Skin epidermis (tissue), 12 donors: ENCODE results near the gene AJAP1.
A peak's percentile ranks its signal among the peaks of the same experiment; 100 is the strongest.

Experiments
- H3K27ac ChIP-seq, 21 experiments: fragments of 200-600 bp; sonication (generic) in 11 of 21; one replicate each; pipeline ENCODE4 v1.5.0; 2020; ENCODE audit warnings: mild to moderate bottlenecking in 3 of 21, inconsistent platforms in 2 of 21, moderate library complexity in 2 of 21
- H3K4me3 ChIP-seq, 7 experiments: fragments of 200-600 bp; sonication (generic) in 2 of 7; one replicate each; pipeline ENCODE4 v1.5.0; 2020; ENCODE audit warnings: inconsistent platforms in 2 of 7, mild to moderate bottlenecking in 2 of 7, moderate library complexity in 1 of 7

The AJAP1 gene

DNA sequence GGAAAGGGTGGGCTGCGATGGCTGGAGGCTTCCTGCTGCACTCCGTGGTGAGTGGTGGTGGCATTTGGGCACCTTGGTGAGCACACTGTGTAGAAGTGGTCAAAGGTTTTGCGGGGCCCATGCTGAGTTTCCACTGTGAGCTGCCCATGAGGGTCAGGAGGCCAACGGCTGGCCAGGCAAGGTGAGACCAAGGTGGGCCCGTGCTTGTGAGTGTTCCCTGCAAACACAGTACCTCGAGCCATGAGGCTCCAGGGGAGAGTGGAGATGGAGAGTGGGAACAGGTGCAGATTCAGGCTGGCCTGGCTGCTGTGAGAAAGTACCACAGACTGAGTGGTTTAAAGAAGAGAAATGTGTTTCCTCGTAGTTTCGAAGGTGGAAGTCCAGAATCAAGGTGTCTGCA is 40.8 kb downstream of the AJAP1 start:
- H3K27ac ChIP-seq: no peak overlapping the region

GRCh38 chr1:4696161-4696745 is 41.8 kb downstream of the AJAP1 start:
- Histone ChIP-seq H3K27ac (no peak overlapping the region), H3K4me3 (no peak overlapping the region)

More for the DNA sequence above, 40.8 kb downstream of the AJAP1 start:
- no peak overlapping the region for H3K4me3 ChIP-seq

DNA sequence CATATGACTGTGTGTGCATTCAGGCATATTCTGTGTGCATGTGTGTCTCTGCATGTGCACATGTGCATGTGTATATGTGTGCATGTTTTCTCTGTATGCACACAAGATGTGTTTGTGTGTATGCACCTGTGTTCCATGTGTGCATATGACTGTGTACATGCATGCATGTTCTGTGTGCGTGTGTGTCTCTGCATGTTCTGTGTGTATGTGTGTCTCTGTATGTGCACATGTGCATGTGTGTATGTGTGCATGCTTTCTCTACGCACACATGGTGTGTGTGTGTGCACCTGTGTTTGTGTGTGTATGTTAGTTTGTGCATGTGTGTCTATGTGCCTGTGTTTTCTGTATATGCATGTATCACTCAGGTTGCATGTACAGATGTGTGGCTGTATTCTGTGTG is 42.3 kb downstream of the AJAP1 start:
- H3K27ac ChIP-seq: no peak overlapping the region
- H3K4me3 ChIP-seq: no peak overlapping the region

GRCh38 chr1:4697801-4698200 is 43.4 kb downstream of the AJAP1 start:
- H3K4me3 ChIP-seq: no peak overlapping the region
- H3K27ac ChIP-seq: no peak overlapping the region

DNA sequence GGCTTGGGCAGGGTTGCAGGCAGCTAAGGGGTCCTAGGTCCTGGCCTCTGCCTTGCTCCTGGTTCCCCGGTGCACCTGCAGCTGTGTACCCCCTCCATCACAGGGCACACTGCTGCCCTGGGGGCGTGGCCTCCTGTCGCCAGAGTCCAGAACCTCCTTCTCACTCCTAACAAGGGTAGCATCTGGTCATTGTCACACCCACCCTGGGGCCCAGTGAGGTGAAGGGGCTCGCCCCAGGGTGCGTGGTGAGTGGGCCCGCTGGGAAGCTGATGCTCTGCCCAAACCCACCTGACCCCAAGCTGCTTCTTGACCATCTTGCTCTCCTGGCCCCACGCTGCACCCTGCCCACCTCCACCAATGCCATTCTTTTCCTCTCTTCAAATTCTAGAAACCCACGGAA is 44.5 kb downstream of the AJAP1 start:
- Histone ChIP-seq H3K27ac (no peak overlapping the region), H3K4me3 (no peak overlapping the region)

GRCh38 chr1:4699376-4700301 is 45.2 kb downstream of the AJAP1 start:
- Histone ChIP-seq H3K4me3 (no peak overlapping the region), H3K27ac (peak overlapping the region in 3 of 21 experiments; percentile 11 to 40 (median 16))

DNA sequence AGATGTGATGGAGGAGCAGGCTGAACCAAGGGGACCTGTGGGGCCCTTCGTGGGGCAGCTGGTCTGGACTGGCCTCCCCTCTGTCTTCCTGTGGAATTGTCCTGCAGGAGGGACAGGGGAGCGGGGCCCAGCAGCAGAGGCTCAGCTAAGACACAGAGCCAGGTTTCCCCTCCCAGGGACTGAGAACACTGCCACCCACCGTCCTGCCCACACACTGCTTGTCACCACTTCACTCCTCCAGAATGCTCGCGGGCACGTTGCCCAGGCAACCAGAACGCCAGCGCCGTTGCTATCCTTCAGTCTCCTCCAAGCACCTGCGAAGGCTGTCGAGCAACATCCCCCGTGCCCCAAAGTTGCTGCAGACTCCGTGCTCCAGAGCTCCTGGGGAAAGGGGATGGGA is 46.4 kb downstream of the AJAP1 start:
- Histone ChIP-seq H3K27ac (peak overlapping the region in 2 of 21 experiments; percentile 11 to 40), H3K4me3 (no peak overlapping the region)

GRCh38 chr1:4701276-4701675 is 46.9 kb downstream of the AJAP1 start:
- no peak overlapping the region for H3K27ac ChIP-seq
- no peak overlapping the region for H3K4me3 ChIP-seq

GRCh38 chr1:4702464-4702863 is 48.1 kb downstream of the AJAP1 start:
- H3K27ac ChIP-seq: peak overlapping the region in 1 of 21 experiments; percentile 54
- no peak overlapping the region for H3K4me3 ChIP-seq

- no peak overlapping the region for H3K4me3 ChIP-seq
Measured at GRCh38 chr1:4702932-4703331, 48.5 kb downstream of the AJAP1 start.

GRCh38 chr1:4703646-4704045 is 49.2 kb downstream of the AJAP1 start:
- Histone ChIP-seq H3K27ac (no peak overlapping the region), H3K4me3 (no peak overlapping the region)

More at GRCh38 chr1:4702932-4703331, 48.5 kb downstream of the AJAP1 start:
- peak overlapping the region in 1 of 21 experiments; percentile 54 for H3K27ac ChIP-seq

- no peak overlapping the region for H3K4me3 ChIP-seq
- no peak overlapping the region for H3K27ac ChIP-seq
Measured at GRCh38 chr1:4708840-4709507, 54.6 kb downstream of the AJAP1 start.

DNA sequence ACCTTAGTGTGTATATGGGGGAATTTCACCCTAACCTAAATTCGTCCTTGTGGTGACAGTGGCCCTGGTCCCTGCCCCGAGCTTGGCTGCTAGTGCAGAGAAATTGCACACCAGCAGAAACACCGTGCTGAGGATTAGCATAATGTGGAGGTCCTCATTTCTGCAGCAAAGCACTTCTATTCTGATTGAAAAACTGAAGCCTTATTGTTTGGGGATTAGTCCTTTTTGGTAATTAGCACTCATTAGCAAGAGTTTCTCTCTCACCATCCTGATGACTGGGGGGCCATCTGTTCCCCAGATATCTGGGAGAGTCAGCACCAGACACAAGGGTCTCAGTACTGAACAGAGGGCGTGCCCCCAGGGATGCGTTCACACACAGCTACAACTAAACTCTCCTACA is 55.2 kb downstream of the AJAP1 start:
- no peak overlapping the region for H3K4me3 ChIP-seq
- no peak overlapping the region for H3K27ac ChIP-seq

- Histone ChIP-seq H3K4me3 (no peak overlapping the region), H3K27ac (no peak overlapping the region)
Measured at GRCh38 chr1:4710592-4711415, 56.4 kb downstream of the AJAP1 start.

GRCh38 chr1:4711416-4712275 is 57.2 kb downstream of the AJAP1 start:
- Histone ChIP-seq H3K27ac (no peak overlapping the region), H3K4me3 (no peak overlapping the region)

GRCh38 chr1:4713669-4714068 is 59.3 kb downstream of the AJAP1 start:
- Histone ChIP-seq H3K27ac (no peak overlapping the region), H3K4me3 (no peak overlapping the region)

DNA sequence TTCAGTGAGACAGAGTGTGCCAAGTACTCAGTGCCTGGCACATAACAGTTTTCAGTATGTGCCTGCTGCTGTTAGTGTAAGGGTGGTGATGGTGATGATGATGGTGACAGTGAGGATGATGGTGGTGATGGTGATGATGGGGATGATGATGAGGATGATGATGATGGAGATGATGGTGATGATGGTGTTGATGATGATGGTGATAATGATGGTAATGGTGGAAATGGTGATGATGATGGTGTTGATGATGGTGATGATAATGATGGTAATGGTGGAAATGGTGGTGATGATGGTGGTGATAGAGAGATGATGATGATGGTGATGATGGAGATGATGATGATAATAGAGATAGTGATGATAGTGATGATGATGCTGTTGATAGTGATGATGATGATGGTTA is 62.0 kb downstream of the AJAP1 start:
- no peak overlapping the region for H3K27ac ChIP-seq
- H3K4me3 ChIP-seq: no peak overlapping the region

GRCh38 chr1:4718071-4718470 is 63.7 kb downstream of the AJAP1 start:
- no peak overlapping the region for H3K27ac ChIP-seq
- H3K4me3 ChIP-seq: no peak overlapping the region

- Histone ChIP-seq H3K4me3 (no peak overlapping the region), H3K27ac (no peak overlapping the region)
Measured at GRCh38 chr1:4723106-4723505, 68.7 kb downstream of the AJAP1 start.
